H1 (cell line): ENCODE results near the gene LAG3. TPM values are rescaled to one million over a fixed set of nuclear protein-coding genes. Genes with fewer than 3 reads are reported as not detected.

Experiments used
- CTCF ChIA-PET: fragments of 300-600 bp; sonication (Branson Sonifier 250); formaldehyde crosslinking; loops from one replicate; lab custom pipeline; 2021; ENCODE audit not compliant: partially characterized antibody; lab: Charles Lee
- POLR2A ChIA-PET: fragments of 300-600 bp; sonication (Branson Sonifier 250); formaldehyde crosslinking; loops from one replicate; lab custom pipeline; 2021; ENCODE audit warnings: inconsistent platforms; ENCODE audit not compliant: partially characterized antibody; lab: Charles Lee
- DNase-seq, 2 experiments: peaks; one replicate each; pipeline versions ENCODE4 v3.0.0 to v3.0.0-alpha.2; 2010 to 2022; ENCODE audit warnings: low spot score in 2 of 2, low read depth in 1 of 2, mixed read lengths in 1 of 2
- FAIRE-seq: peaks from 2 replicates; lab custom pipeline; 2011; peaks lifted over from hg19 to GRCh38; lab: Jason Lieb, UNC
- H2AFZ ChIP-seq: 2 replicates; pipeline ENCODE4 v1.8.1; 2012; ENCODE audit warnings: low read length, inconsistent platforms
- H2AK5ac ChIP-seq: 2 replicates; pipeline ENCODE4 v1.6.1; 2013; ENCODE audit warnings: low read depth, low read length
- H2BK120ac ChIP-seq: replicated peaks from 2 replicates; pipeline ENCODE3; 2013; ENCODE audit warnings: low read depth, low read length, inconsistent platforms
- H2BK12ac ChIP-seq: 2 replicates; pipeline ENCODE4 v1.6.1; 2013; ENCODE audit warnings: low read depth, low read length
- H2BK15ac ChIP-seq: 2 replicates; pipeline ENCODE4 v1.6.1; 2013; ENCODE audit warnings: low read length
- H2BK20ac ChIP-seq: 2 replicates; pipeline ENCODE4 v1.6.1; 2013; ENCODE audit warnings: low read length
- H2BK5ac ChIP-seq: 2 replicates; pipeline ENCODE4 v1.6.1; 2013; ENCODE audit warnings: low read depth, low read length
- H3K14ac ChIP-seq: 2 replicates; pipeline ENCODE4 v1.6.1; 2013; ENCODE audit warnings: inconsistent platforms; ENCODE audit not compliant: insufficient read length
- H3K18ac ChIP-seq: 2 replicates; pipeline ENCODE4 v1.6.1; 2013; ENCODE audit warnings: low read length; ENCODE audit errors: extremely low read depth
- H3K23ac ChIP-seq: 2 replicates; pipeline ENCODE4 v1.6.1; 2013; ENCODE audit warnings: inconsistent platforms; ENCODE audit not compliant: insufficient read length
- H3K23me2 ChIP-seq: 2 replicates; pipeline ENCODE4 v1.6.1; 2013; ENCODE audit warnings: low read depth, low read length
- H3K27ac ChIP-seq: 2 replicates; pipeline ENCODE4 v1.6.1; 2011; ENCODE audit warnings: low read depth, low read length, inconsistent platforms
- H3K27me3 ChIP-seq, 4 experiments: replicated peaks in 1 of 4; 1 replicate in 1 of 4; 2 replicates in 3 of 4; pipeline versions ENCODE4 v1.6.1 to v1.8.1; 2011 to 2013; ENCODE audit warnings: low read length in 3 of 4, mild to moderate bottlenecking in 3 of 4, inconsistent platforms in 2 of 4, mixed read lengths in 2 of 4, moderate library complexity in 1 of 4; ENCODE audit not compliant: control insufficient read depth in 3 of 4, insufficient read depth in 3 of 4; ENCODE audit errors: extremely low read depth in 1 of 4
- H3K36me3 ChIP-seq, 4 experiments: 2 replicates each; pipeline versions ENCODE4 v1.6.1 to v1.8.1; 2011 to 2013; ENCODE audit warnings: mild to moderate bottlenecking in 4 of 4, low read length in 3 of 4, moderate library complexity in 2 of 4, control low read depth in 1 of 4, inconsistent platforms in 1 of 4; ENCODE audit not compliant: insufficient read depth in 4 of 4, control insufficient read depth in 2 of 4
- H3K4ac ChIP-seq: replicated peaks from 2 replicates; pipeline ENCODE3; 2013; ENCODE audit warnings: low read length, low read depth, mixed read lengths, inconsistent platforms; ENCODE audit not compliant: insufficient read length
- H3K4me1 ChIP-seq, 4 experiments: replicated peaks in 1 of 4; 1 replicate in 1 of 4; 2 replicates in 3 of 4; pipeline versions ENCODE4 v1.6.1 to v1.8.1; 2011 to 2013; ENCODE audit warnings: low read length in 3 of 4, inconsistent platforms in 2 of 4, mixed read lengths in 1 of 4; ENCODE audit not compliant: insufficient read depth in 4 of 4, control insufficient read depth in 3 of 4
- H3K4me2 ChIP-seq, 2 experiments: 2 replicates each; pipeline versions ENCODE4 v1.6.1 to v1.8.1; 2011 to 2013; ENCODE audit warnings: low read depth in 2 of 2, low read length in 2 of 2, control low read depth in 1 of 2, inconsistent platforms in 1 of 2, mild to moderate bottlenecking in 1 of 2; ENCODE audit not compliant: insufficient read depth in 1 of 2
- H3K4me3 ChIP-seq, 4 experiments: fragments of 200-600, 300-600 bp in 1 of 4; sonication (generic), shearing (Covaris generic), sonication (Bioruptor Twin) in 1 of 4; 2 replicates each; pipeline versions ENCODE4 v1.5.1 to v1.8.1; 2011 to 2016; ENCODE audit warnings: low read length in 4 of 4, low read depth in 3 of 4, control low read depth in 2 of 4, inconsistent platforms in 2 of 4, mild to moderate bottlenecking in 2 of 4, mixed read lengths in 1 of 4, moderate library complexity in 1 of 4; ENCODE audit not compliant: insufficient read depth in 2 of 4; ENCODE audit errors: extremely low read depth in 1 of 4
- H3K56ac ChIP-seq: replicated peaks from 2 replicates; pipeline ENCODE3; 2013; ENCODE audit warnings: low read depth, mild to moderate bottlenecking, mixed read lengths, low read length, inconsistent platforms; ENCODE audit not compliant: insufficient read length
- H3K79me1 ChIP-seq: 2 replicates; pipeline ENCODE4 v1.6.1; 2013; ENCODE audit warnings: low read depth, low read length, control low read depth
- H3K79me2 ChIP-seq, 2 experiments: 2 replicates each; pipeline versions ENCODE4 v1.6.1 to v1.8.1; 2012 to 2013; ENCODE audit warnings: low read length in 2 of 2, mild to moderate bottlenecking in 2 of 2, inconsistent platforms in 1 of 2; ENCODE audit not compliant: insufficient read depth in 2 of 2, control insufficient read depth in 1 of 2
- H3K9ac ChIP-seq, 4 experiments: replicated peaks in 1 of 4; 1 replicate in 1 of 4; 2 replicates in 3 of 4; pipeline versions ENCODE4 v1.6.1 to v1.8.1; 2011 to 2013; ENCODE audit warnings: low read depth in 3 of 4, low read length in 3 of 4, control low read depth in 2 of 4, mild to moderate bottlenecking in 2 of 4, moderate library complexity in 2 of 4, inconsistent platforms in 1 of 4; ENCODE audit errors: extremely low read depth in 1 of 4
- H3K9me3 ChIP-seq, 2 experiments: 2 replicates each; pipeline versions ENCODE4 v1.6.1 to v1.8.1; 2012 to 2013; ENCODE audit warnings: mild to moderate bottlenecking in 2 of 2, moderate library complexity in 2 of 2, control low read depth in 1 of 2, inconsistent platforms in 1 of 2, low read depth in 1 of 2, low read length in 1 of 2, mixed read lengths in 1 of 2; ENCODE audit not compliant: insufficient read depth in 2 of 2
- H4K20me1 ChIP-seq, 2 experiments: replicated peaks in 1 of 2; 2 replicates each; pipeline versions ENCODE3 to v1.8.1; 2011 to 2013; ENCODE audit warnings: inconsistent platforms in 2 of 2, low read length in 2 of 2, mild to moderate bottlenecking in 1 of 2; ENCODE audit not compliant: insufficient read depth in 2 of 2, control insufficient read depth in 1 of 2
- H4K5ac ChIP-seq: 2 replicates; pipeline ENCODE4 v1.6.1; 2013; ENCODE audit warnings: low read length, low read depth, mixed read lengths, inconsistent platforms; ENCODE audit not compliant: insufficient read length
- H4K8ac ChIP-seq: 2 replicates; pipeline ENCODE4 v1.8.0; 2013; ENCODE audit warnings: mild to moderate bottlenecking, moderate library complexity, low read length, inconsistent platforms; ENCODE audit not compliant: insufficient read depth; ENCODE audit errors: extremely low read depth
- H4K91ac ChIP-seq: replicated peaks from 2 replicates; pipeline ENCODE3; 2013; ENCODE audit warnings: low read length, mixed read lengths, inconsistent platforms; ENCODE audit not compliant: insufficient read length
- BACH1 ChIP-seq: IDR thresholded peaks from 2 replicates; pipeline ENCODE4 v1.6.1; 2012; ENCODE audit warnings: low read length, improper control_type of control experiment
- CBX8 ChIP-seq: fragments of 300-800, 300-1000 bp; sonication (generic); IDR thresholded peaks from 2 replicates; pipeline ENCODE4 v1.7.1; 2016; ENCODE audit warnings: low read depth, low read length, borderline replicate concordance
- CEBPB ChIP-seq: IDR thresholded peaks from 2 replicates; pipeline ENCODE4 v1.6.1; 2012; ENCODE audit warnings: low read depth, low read length
- CREB1 ChIP-seq: IDR thresholded peaks from 2 replicates; pipeline ENCODE4 v1.6.1; 2012; ENCODE audit warnings: inconsistent platforms
- KDM1A ChIP-seq: fragments of 200-600, 300-600 bp; sonication (generic); IDR thresholded peaks from 2 replicates; pipeline ENCODE4 v1.7.1; 2016; ENCODE audit warnings: mild to moderate bottlenecking, low read length, borderline replicate concordance
- MAFK ChIP-seq: IDR thresholded peaks from 2 replicates; pipeline ENCODE4 v1.6.1; 2012; ENCODE audit warnings: low read depth, mild to moderate bottlenecking, improper control_type of control experiment, low read length
- RBBP5 ChIP-seq: IDR thresholded peaks from 2 replicates; pipeline ENCODE4 v1.7.1; 2012; ENCODE audit warnings: low read depth, mild to moderate bottlenecking, inconsistent platforms, low read length, moderate library complexity, borderline replicate concordance
- SAP30 ChIP-seq: fragments of 300-600 bp; sonication (generic); IDR thresholded peaks from 2 replicates; pipeline ENCODE4 v1.7.1; 2012; ENCODE audit warnings: low read length, moderate library complexity, mild to moderate bottlenecking, inconsistent platforms; ENCODE audit not compliant: insufficient read depth, insufficient replicate concordance
- SIRT6 ChIP-seq: IDR thresholded peaks from one replicate; pipeline ENCODE4 v1.7.1; 2012; ENCODE audit warnings: low read length, inconsistent platforms
- SIX5 ChIP-seq: IDR thresholded peaks from 2 replicates; pipeline ENCODE4 v1.6.1; 2011; ENCODE audit warnings: mild to moderate bottlenecking, low read depth, low read length
- TAF7 ChIP-seq: optimal IDR thresholded peaks from 2 replicates; pipeline ENCODE3; 2011; ENCODE audit warnings: low read depth, mild to moderate bottlenecking, inconsistent platforms, low read length, moderate library complexity, borderline replicate concordance
- TBP ChIP-seq: IDR thresholded peaks from 2 replicates; pipeline ENCODE4 v1.6.1; 2011; ENCODE audit warnings: low read depth, low read length, improper control_type of control experiment
- YY1 ChIP-seq: IDR thresholded peaks from 2 replicates; pipeline ENCODE4 v1.6.1; 2011; ENCODE audit warnings: low read depth, mild to moderate bottlenecking, low read length
- WGBS, 2 experiments: shearing (Covaris generic) in 1 of 2; methylation state at CpG; one replicate each; pipeline versions ENCODE4 v1.1.6 to v1.1.7; 2013 to 2015; ENCODE audit warnings: low lambda C conversion rate in 2 of 2, mixed read lengths in 2 of 2, inconsistent platforms in 1 of 2, low coverage in 1 of 2, missing lambda C conversion rate in 1 of 2; ENCODE audit not compliant: insufficient replicate concordance in 2 of 2, insufficient coverage in 1 of 2, insufficient read length in 1 of 2; ENCODE audit errors: extremely low coverage in 1 of 2, missing lambda C conversion rate in 1 of 2; 5-methylcytosine and 5-hydroxymethylcytosine counted together
- polyA plus RNA-seq, 7 experiments: library from polyadenylated mRNA; depleted of rRNA in 3 of 7; stranded (reverse) in 5 of 7; unstranded in 2 of 7; fragments of >200 nt in 5 of 7; fragments of 200-250 nt in 2 of 7; gene quantifications; 1 replicate in 5 of 7; 2 replicates in 1 of 7; 4 replicates in 1 of 7; pipeline versions ENCODE4 v1.2.1 to v1.2.3, GENCODE V29; 2011 to 2013; ENCODE audit warnings: missing spikeins in 2 of 7, mixed read lengths in 2 of 7
- total RNA-seq: library from RNA; stranded (reverse); fragmentation: NEBNext Ultra II Directional; extraction: Animal tissue kit (Norgen Biotek cat#: 25700); gene quantifications from 2 replicates; pipeline ENCODE4 v1.2.1, GENCODE V29; 2021
- TF ChIP-seq, protein P1 (sequence below): IDR thresholded peaks from 2 replicates; pipeline ENCODE4 v1.6.1; 2012; ENCODE audit warnings: inconsistent platforms

The LAG3 gene
- total and polyA plus RNA-seq, 2 of the 8 experiments (the other 6 are each of a cell fraction or from before 2014, with no cell fraction given), result 1.1 to 3.1 TPM

DNA sequence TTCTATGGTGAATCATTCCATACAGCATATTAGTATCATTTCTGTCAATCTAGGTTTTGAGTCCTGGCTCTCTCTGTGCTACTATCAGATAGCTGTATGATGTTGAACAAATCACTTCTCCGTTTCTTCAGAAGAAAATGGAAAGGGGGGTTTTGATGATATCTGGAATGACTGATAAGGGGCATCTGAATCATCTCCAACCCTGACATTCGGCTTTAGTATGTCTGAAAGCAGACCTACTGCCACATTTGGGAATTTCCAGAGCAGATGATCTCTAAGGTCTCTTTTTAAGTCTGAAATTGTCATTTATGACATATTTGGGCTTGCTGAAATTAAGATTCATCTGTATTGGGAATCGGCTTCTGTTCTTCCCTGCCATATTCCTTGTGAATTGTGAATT lies 29.5 kb upstream of the LAG3 start:
- no peaks in the 10 kb centered on the region for H3K4me1 ChIP-seq
- H3K23ac ChIP-seq, result no peak overlapping the region
- H3K27me3 ChIP-seq, result no peaks in the 10 kb centered on the region
- H3K79me2 ChIP-seq, result no peaks in the 10 kb centered on the region
- H3K23me2 ChIP-seq, result no peaks in the 10 kb centered on the region
- H2BK15ac ChIP-seq, result no peak overlapping the region
- no peak overlapping the region for H3K9ac ChIP-seq
- no peak overlapping the region for H4K5ac ChIP-seq
- DNase-seq (no peak), FAIRE-seq (no peak)
- H2BK120ac ChIP-seq, result no peak overlapping the region
- no peak overlapping the region for H3K56ac ChIP-seq
- H2BK5ac ChIP-seq, result no peak overlapping the region
- no peak overlapping the region for H2AFZ ChIP-seq
- H4K20me1 ChIP-seq, result peaks cover 2 to 4% of the 10 kb centered on the region in 2 experiments
- ChIA-PET POLR2A (interaction anchor here (0.9 to 1.6 kb wide), 4 partner anchors 9 to 130 kb away, joined by 3 to 10 read pairs (median 4); partner anchors contain the start of genes CDCA3, MLF2 and USP5), CTCF (interaction anchor here (0.6 to 1.9 kb wide), 2 partner anchors 81 to 132 kb away, joined by 3 to 5 read pairs; no protein-coding TSS in a partner anchor)
- H3K79me1 ChIP-seq, result no peaks in the 10 kb centered on the region
- H2AK5ac ChIP-seq, result no peak overlapping the region
- WGBS, 2 experiments, result 89% methylated on average over 3 of the region's 3 CpGs; no CpG with 5 or more reads in 1 of the 2 experiments
- no peak overlapping the region for H3K18ac ChIP-seq
- no peak overlapping the region for H2BK20ac ChIP-seq
- no peak overlapping the region for H3K27ac ChIP-seq
- H2BK12ac ChIP-seq, result no peak overlapping the region
- H3K4me2 ChIP-seq, result no peak overlapping the region
- H3K14ac ChIP-seq, result no peak overlapping the region
- H3K4me3 ChIP-seq, result no peak overlapping the region
- no peak overlapping the region for H4K91ac ChIP-seq
- no peak overlapping the region for H3K4ac ChIP-seq
- H3K36me3 ChIP-seq, result peaks cover 4 to 22% (median 12%) of the 10 kb centered on the region in 4 experiments
- H4K8ac ChIP-seq, result no peak overlapping the region
- no peaks in the 10 kb centered on the region for H3K9me3 ChIP-seq
- no peak for TF ChIP-seq YY1
- TF ChIP-seq CREB1, result no peak
- TF ChIP-seq CEBPB, result no peak
- TF ChIP-seq TAF7, result no peak
- TF ChIP-seq SIX5, result no peak
- TF ChIP-seq MAFK, result no peak
- TF ChIP-seq, protein P1, sequence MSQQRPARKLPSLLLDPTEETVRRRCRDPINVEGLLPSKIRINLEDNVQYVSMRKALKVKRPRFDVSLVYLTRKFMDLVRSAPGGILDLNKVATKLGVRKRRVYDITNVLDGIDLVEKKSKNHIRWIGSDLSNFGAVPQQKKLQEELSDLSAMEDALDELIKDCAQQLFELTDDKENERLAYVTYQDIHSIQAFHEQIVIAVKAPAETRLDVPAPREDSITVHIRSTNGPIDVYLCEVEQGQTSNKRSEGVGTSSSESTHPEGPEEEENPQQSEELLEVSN, result no peak
- no peak for TF ChIP-seq KDM1A
- no peak for TF ChIP-seq TBP
- TF ChIP-seq SIRT6, result no peak
- TF ChIP-seq RBBP5, result no peak
- TF ChIP-seq SAP30, result no peak
- TF ChIP-seq CBX8, result no peak
- TF ChIP-seq BACH1, result no peak
